Keratinocyte (primary cell): ENCODE measurements around the gene PPARA.

Experiments
- EZH2 ChIP-seq: IDR thresholded peaks from one replicate; pipeline ENCODE4 v1.6.1; 2012; ENCODE audit warnings: inconsistent platforms, mild to moderate bottlenecking, low read length, moderate library complexity
- TF ChIP-seq, protein P1 (sequence below), 3 experiments: IDR thresholded peaks in 1 of 3; conservative IDR thresholded peaks in 1 of 3; optimal IDR thresholded peaks in 1 of 3; 2 replicates in 2 of 3; 3 replicates in 1 of 3; pipeline versions ENCODE3 to v1.5.1; 2011; ENCODE audit warnings: low read length in 3 of 3, mild to moderate bottlenecking in 3 of 3, moderate library complexity in 2 of 3, control low read depth in 1 of 3, inconsistent platforms in 1 of 3; ENCODE audit not compliant: insufficient read depth in 2 of 3; ENCODE audit errors: extremely low read depth in 1 of 3

DNA sequence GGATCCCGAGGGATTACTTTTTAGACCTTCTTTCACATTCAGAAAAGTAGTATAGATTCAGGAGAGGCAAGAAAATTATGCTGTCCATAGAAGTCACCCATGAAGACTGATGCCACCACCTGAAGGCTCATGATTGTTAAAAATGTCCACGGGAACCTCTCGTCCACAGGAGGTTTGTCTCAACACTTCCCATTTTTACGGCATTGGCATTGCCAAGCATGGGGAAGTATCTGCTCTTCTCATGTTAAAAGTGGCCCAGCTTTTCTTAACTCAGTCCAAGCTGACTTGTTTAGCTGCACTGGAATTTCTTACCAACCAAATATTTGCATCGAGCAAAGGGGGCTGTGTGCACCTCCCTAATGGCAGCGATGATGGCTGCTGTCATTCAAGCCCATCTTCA lies 90.2 kb downstream of the PPARA start:
- TF ChIP-seq, protein P1, sequence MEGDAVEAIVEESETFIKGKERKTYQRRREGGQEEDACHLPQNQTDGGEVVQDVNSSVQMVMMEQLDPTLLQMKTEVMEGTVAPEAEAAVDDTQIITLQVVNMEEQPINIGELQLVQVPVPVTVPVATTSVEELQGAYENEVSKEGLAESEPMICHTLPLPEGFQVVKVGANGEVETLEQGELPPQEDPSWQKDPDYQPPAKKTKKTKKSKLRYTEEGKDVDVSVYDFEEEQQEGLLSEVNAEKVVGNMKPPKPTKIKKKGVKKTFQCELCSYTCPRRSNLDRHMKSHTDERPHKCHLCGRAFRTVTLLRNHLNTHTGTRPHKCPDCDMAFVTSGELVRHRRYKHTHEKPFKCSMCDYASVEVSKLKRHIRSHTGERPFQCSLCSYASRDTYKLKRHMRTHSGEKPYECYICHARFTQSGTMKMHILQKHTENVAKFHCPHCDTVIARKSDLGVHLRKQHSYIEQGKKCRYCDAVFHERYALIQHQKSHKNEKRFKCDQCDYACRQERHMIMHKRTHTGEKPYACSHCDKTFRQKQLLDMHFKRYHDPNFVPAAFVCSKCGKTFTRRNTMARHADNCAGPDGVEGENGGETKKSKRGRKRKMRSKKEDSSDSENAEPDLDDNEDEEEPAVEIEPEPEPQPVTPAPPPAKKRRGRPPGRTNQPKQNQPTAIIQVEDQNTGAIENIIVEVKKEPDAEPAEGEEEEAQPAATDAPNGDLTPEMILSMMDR (optimal IDR thresholded peaks at IDR 0.05 in 1 of 3, IDR thresholded peaks at IDR 0.05 in 1 of 3, conservative IDR thresholded peaks at IDR 0.05 in 1 of 3; ENCODE audit: extremely low read depth in 1 of 3, insufficient read depth in 2 of 3, low read length in 3 of 3) = no peak
- no peak for TF ChIP-seq EZH2
